ENCODE results near the gene DENND6A. TPM values are rescaled to one million over a fixed set of nuclear protein-coding genes. Genes with fewer than 3 reads are reported as not detected.

DENND6A gene, protein sequence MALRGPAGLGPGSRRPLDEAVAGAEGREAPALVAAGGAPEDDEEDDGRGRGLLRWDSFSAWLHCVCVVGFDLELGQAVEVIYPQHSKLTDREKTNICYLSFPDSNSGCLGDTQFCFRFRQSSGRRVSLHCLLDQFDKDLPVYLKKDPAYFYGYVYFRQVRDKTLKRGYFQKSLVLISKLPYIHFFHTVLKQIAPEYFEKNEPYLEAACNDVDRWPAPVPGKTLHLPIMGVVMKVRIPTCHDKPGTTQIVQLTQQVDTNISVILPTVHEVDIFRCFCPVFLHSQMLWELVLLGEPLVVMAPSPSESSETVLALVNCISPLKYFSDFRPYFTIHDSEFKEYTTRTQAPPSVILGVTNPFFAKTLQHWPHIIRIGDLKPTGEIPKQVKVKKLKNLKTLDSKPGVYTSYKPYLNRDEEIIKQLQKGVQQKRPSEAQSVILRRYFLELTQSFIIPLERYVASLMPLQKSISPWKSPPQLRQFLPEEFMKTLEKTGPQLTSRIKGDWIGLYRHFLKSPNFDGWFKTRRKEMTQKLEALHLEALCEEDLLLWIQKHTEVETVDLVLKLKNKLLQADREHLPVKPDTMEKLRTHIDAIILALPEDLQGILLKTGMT
- 10 to 100 TPM; 11.7 to 67.6 (median 23.8) TPM for total RNA-seq

DNA sequence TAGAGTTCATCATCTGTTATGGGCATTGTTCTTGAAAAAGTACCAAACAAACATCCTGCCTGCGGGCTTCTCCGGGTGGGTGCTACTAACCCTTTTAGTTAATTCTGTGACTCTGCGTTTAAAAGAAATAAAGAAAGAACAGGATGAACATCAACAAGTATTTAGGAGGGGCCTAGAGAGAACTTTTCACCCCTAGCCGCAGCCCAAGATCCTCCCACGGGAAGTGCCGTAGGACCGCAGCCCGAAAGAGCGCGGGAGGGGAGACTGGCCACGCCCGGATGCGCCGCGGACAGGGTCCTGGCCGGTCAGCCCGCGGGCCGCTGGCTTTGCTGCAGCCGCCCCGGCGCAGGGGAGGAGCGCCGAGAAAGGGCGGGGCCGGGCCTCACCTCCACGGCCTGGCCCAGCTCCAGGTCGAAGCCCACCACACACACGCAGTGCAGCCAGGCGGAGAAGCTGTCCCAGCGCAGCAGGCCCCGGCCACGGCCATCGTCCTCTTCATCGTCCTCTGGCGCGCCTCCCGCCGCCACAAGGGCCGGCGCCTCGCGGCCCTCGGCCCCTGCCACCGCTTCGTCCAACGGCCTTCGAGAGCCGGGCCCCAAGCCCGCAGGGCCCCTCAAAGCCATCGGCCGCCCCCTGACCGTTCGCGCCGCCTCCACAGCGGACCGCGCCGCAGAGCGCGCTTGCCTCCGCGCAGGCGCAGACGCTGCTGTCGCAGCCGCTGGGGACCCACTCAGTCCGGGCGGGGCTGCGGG, at the start of gene DENND6A:
TSS of gene DENND6A (minus strand) at position 682 of the 752 bp plus-strand sequence. CDS start at position 623, 59 bp downstream.
- TF ChIP-seq, protein P1, sequence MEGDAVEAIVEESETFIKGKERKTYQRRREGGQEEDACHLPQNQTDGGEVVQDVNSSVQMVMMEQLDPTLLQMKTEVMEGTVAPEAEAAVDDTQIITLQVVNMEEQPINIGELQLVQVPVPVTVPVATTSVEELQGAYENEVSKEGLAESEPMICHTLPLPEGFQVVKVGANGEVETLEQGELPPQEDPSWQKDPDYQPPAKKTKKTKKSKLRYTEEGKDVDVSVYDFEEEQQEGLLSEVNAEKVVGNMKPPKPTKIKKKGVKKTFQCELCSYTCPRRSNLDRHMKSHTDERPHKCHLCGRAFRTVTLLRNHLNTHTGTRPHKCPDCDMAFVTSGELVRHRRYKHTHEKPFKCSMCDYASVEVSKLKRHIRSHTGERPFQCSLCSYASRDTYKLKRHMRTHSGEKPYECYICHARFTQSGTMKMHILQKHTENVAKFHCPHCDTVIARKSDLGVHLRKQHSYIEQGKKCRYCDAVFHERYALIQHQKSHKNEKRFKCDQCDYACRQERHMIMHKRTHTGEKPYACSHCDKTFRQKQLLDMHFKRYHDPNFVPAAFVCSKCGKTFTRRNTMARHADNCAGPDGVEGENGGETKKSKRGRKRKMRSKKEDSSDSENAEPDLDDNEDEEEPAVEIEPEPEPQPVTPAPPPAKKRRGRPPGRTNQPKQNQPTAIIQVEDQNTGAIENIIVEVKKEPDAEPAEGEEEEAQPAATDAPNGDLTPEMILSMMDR (IDR thresholded peaks at IDR 0.05) = peak in 4 of 6 experiments; percentile 23 to 44 (median 32)
- TF ChIP-seq POLR2A (IDR thresholded peaks at IDR 0.05) = peak; percentile 77 to 99 (median 97)
- peak in 1 of 4 donors; percentile 30 for TF ChIP-seq EP300 (IDR thresholded peaks at IDR 0.05)
- TF ChIP-seq POLR2AphosphoS5 (IDR thresholded peaks at IDR 0.05) = peak; percentile 98
- DNase-seq = peak; percentile 86 to 100
- peak; percentile 93 to 97 for ATAC-seq (ENCODE audit: low FRiP score in 2 of 2)
- Histone ChIP-seq H3K4me1 (peaks cover 26 to 37% (median 32%) of the 10 kb centered on the region in 4 donors), H3K4me3 (peak within 1 kb of the TSS; percentile 69 to 98 (median 96)), H3K9me3 (no peaks in the 10 kb centered on the region), H3K27ac (peak within 1 kb of the TSS; percentile 97 to 100 (median 98)), H3K27me3 (no peaks in the 10 kb centered on the region), H3K36me3 (no peaks in the 10 kb centered on the region)
- 0 to 1% methylated on average over 16 to 21 of the region's 71 CpGs for WGBS, 2 donors

DNA sequence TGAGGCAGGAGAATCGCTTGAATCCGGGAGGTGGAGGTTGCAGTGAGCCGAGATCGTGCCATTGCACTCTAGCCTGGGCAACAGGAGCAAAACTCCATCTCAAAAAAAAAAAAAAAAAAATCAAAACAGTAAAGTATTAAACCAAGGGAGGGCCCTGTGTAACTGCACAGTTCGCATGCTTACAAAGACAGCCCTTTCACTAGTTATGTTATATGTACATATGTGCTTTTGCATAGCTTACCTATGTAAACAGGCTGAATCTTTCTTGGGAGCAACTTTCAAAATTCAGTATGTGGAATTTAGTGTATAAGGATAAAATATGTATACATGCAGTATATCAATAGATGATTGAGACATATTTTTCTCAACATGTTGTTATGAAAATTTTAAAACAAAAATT, 47.1 kb upstream of the DENND6A start:
- no peak overlapping the region for H3K27ac ChIP-seq
- no peak overlapping the region for H3K4me3 ChIP-seq
- ATAC-seq (ENCODE audit: low FRiP score in 2 of 2) (no peak), DNase-seq (no peak)
- H3K4me1 ChIP-seq = no peaks in the 10 kb centered on the region
- H3K36me3 ChIP-seq = no peaks in the 10 kb centered on the region
- H3K9me3 ChIP-seq = no peaks in the 10 kb centered on the region
- WGBS, 2 donors = 96 to 98% methylated on average over 5 of the region's 5 CpGs
- no peaks in the 10 kb centered on the region for H3K27me3 ChIP-seq
- TF ChIP-seq, protein P1 (IDR thresholded peaks at IDR 0.05) = no peak

DNA sequence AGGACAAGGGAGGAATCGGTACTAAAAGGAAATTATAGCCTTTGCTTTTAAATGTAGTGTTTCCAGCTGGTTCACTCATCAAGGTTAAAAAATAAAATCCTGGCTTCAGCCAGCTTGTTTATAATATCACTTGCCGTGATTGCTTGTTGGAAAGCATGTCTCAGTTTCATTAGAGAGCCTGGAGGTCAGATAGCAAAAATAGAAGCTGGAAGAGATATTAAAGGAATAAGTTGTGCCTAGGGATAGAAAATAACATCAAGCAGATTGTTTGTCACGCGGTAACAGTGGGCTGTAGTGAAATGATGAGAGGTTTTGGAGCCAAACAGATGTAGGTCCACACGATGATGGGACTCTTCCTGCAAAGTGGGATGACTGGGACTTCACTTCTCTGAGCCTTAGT, 45.5 kb upstream of the DENND6A start:
- Histone ChIP-seq H3K36me3 (no peaks in the 10 kb centered on the region), H3K9me3 (no peaks in the 10 kb centered on the region), H3K27me3 (no peaks in the 10 kb centered on the region), H3K4me3 (no peak overlapping the region), H3K4me1 (no peaks in the 10 kb centered on the region), H3K27ac (no peak overlapping the region)
- DNase-seq = no peak
- no peak for ATAC-seq (ENCODE audit: low FRiP score in 2 of 2)
- no peak for TF ChIP-seq POLR2A (IDR thresholded peaks at IDR 0.05)
- no peak for TF ChIP-seq POLR2AphosphoS5 (IDR thresholded peaks at IDR 0.05)
- no peak for TF ChIP-seq EP300 (IDR thresholded peaks at IDR 0.05)
- TF ChIP-seq, protein P1 (IDR thresholded peaks at IDR 0.05) = no peak
- 80 to 82% methylated on average over 5 of the region's 5 CpGs for WGBS, 2 donors

DNA sequence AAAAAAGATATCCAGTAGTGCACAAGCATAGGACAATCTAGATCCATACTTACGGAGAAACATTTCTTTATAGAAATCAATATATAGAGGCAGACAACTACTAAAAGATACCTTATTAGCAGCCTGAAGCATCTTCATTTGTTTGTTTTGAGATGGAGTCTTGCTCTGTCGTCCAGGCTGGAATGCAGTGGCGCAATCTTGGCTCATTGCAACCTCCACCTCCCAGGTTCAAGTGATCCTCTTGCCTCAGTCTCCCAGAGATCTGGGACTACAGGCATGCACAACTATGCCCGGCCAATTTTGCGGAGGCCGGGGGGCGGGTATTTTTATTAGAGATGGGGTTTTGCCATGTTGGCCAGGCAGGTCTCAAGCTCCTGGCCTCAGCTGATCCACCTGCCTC, 45.0 kb upstream of the DENND6A start:
- no peak for DNase-seq
- H3K27me3 ChIP-seq = no peaks in the 10 kb centered on the region
- H3K9me3 ChIP-seq = no peaks in the 10 kb centered on the region
- 79% methylated on average over 3 to 5 of the region's 7 CpGs for WGBS, 2 donors
- H3K36me3 ChIP-seq = no peaks in the 10 kb centered on the region
- TF ChIP-seq POLR2AphosphoS5 (IDR thresholded peaks at IDR 0.05) (no peak), POLR2A (IDR thresholded peaks at IDR 0.05) (no peak), EP300 (IDR thresholded peaks at IDR 0.05) (no peak)
- TF ChIP-seq, protein P1 (IDR thresholded peaks at IDR 0.05) = no peak
- no peak overlapping the region for H3K4me3 ChIP-seq
- no peak overlapping the region for H3K27ac ChIP-seq
- ATAC-seq (ENCODE audit: low FRiP score in 2 of 2) = no peak
- H3K4me1 ChIP-seq = no peaks in the 10 kb centered on the region

All from upper lobe of left lung (tissue), 6 donors.